GM12873 (cell line): Measurements from ENCODE around the gene MAGED2.
A peak's percentile ranks its signal among the peaks of the same experiment; 100 is the strongest.

Experiments
- CTCF ChIP-seq: IDR thresholded peaks from 2 replicates; pipeline ENCODE4 v1.5.1; 2012; ENCODE audit warnings: low read depth, mild to moderate bottlenecking, moderate library complexity, low read length, control low read depth; ENCODE audit not compliant: insufficient read depth; ENCODE audit errors: missing control alignments

MAGED2 gene

GRCh38 chrX:54807524-54808108 lies at the start of gene MAGED2:
TSS of gene MAGED2 (plus strand) at chrX:54807745. CDS start at chrX:54809332, 1,587 bp downstream.
- no peak for TF ChIP-seq CTCF

- no peak for TF ChIP-seq CTCF
These were observed 49.2 kb upstream of the MAGED2 start for GRCh38 chrX:54758114-54759055.

- no peak for TF ChIP-seq CTCF
These were observed 31.5 kb upstream of the MAGED2 start for GRCh38 chrX:54776061-54776460.

- TF ChIP-seq CTCF: no peak
These were observed 30.4 kb upstream of the MAGED2 start for GRCh38 chrX:54776987-54777672.

GRCh38 chrX:54785901-54786300 lies 21.6 kb upstream of the MAGED2 start:
- TF ChIP-seq CTCF: peak; percentile 44

- peak; percentile 59 for TF ChIP-seq CTCF
These were observed 20.6 kb upstream of the MAGED2 start for GRCh38 chrX:54786967-54787366.

- TF ChIP-seq CTCF: no peak
These were observed 19.1 kb upstream of the MAGED2 start for GRCh38 chrX:54788446-54788845.
